ENCODE results near the gene STX18.

GRCh38 chr4:4526401-4526800 lies 15.4 kb downstream of the STX18 start:
- TF ChIP-seq CTCF (conservative IDR thresholded peaks at IDR 0.05 in 1 of 2, IDR thresholded peaks at IDR 0.05 in 1 of 2; ENCODE audit: low read depth in 1 of 2, low read length in 2 of 2) (no peak), EZH2 (IDR thresholded peaks at IDR 0.05; ENCODE audit: low read length, missing control alignments) (no peak)
